Measurements from ENCODE around the gene WSCD2.

GRCh38 chr12:108123402-108123801 is 5.7 kb upstream of the WSCD2 start:
- TF ChIP-seq CTCF (IDR thresholded peaks at IDR 0.05; ENCODE audit: insufficient read depth, low read length) (no peak), POLR2AphosphoS5 (IDR thresholded peaks at IDR 0.05; ENCODE audit: low read depth) (no peak), SPI1 (IDR thresholded peaks at IDR 0.05; ENCODE audit: borderline replicate concordance, low read depth) (no peak), REST (IDR thresholded peaks at IDR 0.05; ENCODE audit: insufficient replicate concordance, low read depth) (no peak)

Data from HL-60 (cell line).